Measurements from ENCODE around the gene DEPDC5. TPM values are rescaled to one million over a fixed set of nuclear protein-coding genes. Genes with fewer than 3 reads are reported as not detected.

DEPDC5 gene
- total and polyA plus RNA-seq, 2 of the 8 experiments (the other 6 are each of a cell fraction or from before 2014, with no cell fraction given) = 18.3 to 26.5 TPM

DNA sequence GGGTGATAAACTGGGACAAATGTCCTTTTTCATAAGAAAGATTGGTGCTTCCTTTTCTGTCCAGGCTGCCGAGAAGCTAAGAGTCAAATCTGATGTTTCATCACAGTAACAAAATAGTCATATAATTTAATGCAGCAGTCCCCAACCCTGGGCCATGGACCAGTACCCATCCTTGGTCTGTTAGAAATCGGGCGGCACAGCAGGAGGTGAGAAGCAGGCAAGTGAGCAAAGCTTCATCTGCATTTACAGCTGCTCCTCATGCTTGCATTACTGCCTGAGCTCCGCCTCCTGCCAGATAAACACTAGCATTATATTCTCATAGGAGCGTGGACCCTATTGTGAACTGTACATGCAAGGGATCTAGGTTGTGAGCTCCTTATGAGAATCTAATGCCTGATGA, 30.1 kb upstream of the DEPDC5 start:
- H3K9me3 ChIP-seq (ENCODE audit: insufficient read depth in 2 of 2, low read depth in 1 of 2, low read length in 1 of 2) = no peaks in the 10 kb centered on the region
- no peak overlapping the region for H2BK15ac ChIP-seq (ENCODE audit: low read length)
- ChIA-PET POLR2A (ENCODE audit: partially characterized antibody) (interaction anchor here (1.4 kb wide), 1 partner anchor 17 kb away, joined by 7 read pairs; no protein-coding TSS in a partner anchor), CTCF (ENCODE audit: partially characterized antibody) (interaction anchor here (0.6 kb wide), 1 partner anchor 245 kb away, joined by 3 read pairs; no protein-coding TSS in a partner anchor)
- peaks cover 0 to 28% of the 10 kb centered on the region in 2 experiments; a peak in 2 of 4 replicates for H3K79me2 ChIP-seq (ENCODE audit: control insufficient read depth in 1 of 2, insufficient read depth in 2 of 2, low read length in 2 of 2)
- no peak overlapping the region for H3K4me2 ChIP-seq (ENCODE audit: insufficient read depth in 1 of 2, low read depth in 2 of 2, low read length in 2 of 2)
- no peaks in the 10 kb centered on the region for H3K27me3 ChIP-seq (replicated peaks in 1 of 4; ENCODE audit: control insufficient read depth in 3 of 4, extremely low read depth in 1 of 4, insufficient read depth in 3 of 4, low read length in 3 of 4)
- no peak overlapping the region for H4K91ac ChIP-seq (replicated peaks; ENCODE audit: insufficient read length, low read length)
- H2AK5ac ChIP-seq (ENCODE audit: low read depth, low read length) = no peak overlapping the region
- no peak overlapping the region for H4K8ac ChIP-seq (ENCODE audit: extremely low read depth, insufficient read depth, low read length)
- H2BK12ac ChIP-seq (ENCODE audit: low read depth, low read length) = no peak overlapping the region
- H4K20me1 ChIP-seq (replicated peaks in 1 of 2; ENCODE audit: control insufficient read depth in 1 of 2, insufficient read depth in 2 of 2, low read length in 2 of 2) = peaks cover 0 to 2% of the 10 kb centered on the region in 2 experiments
- H3K14ac ChIP-seq (ENCODE audit: insufficient read length) = no peak overlapping the region
- H3K4me1 ChIP-seq (replicated peaks in 1 of 4; ENCODE audit: control insufficient read depth in 3 of 4, insufficient read depth in 4 of 4, low read length in 3 of 4) = no peaks in the 10 kb centered on the region
- H2BK20ac ChIP-seq (ENCODE audit: low read length) = no peak overlapping the region
- no peak overlapping the region for H2BK5ac ChIP-seq (ENCODE audit: low read depth, low read length)
- H3K4me3 ChIP-seq (ENCODE audit: extremely low read depth in 1 of 4, insufficient read depth in 2 of 4, low read depth in 3 of 4, low read length in 4 of 4) = no peak overlapping the region
- DNase-seq (ENCODE audit: low read depth in 1 of 2, low spot score in 2 of 2) = no peak
- H2BK120ac ChIP-seq (replicated peaks; ENCODE audit: low read depth, low read length) = no peak overlapping the region
- H3K4ac ChIP-seq (replicated peaks; ENCODE audit: insufficient read length, low read depth, low read length) = no peak overlapping the region
- peaks cover 6% of the 10 kb centered on the region; the same call in 1 of the 2 replicates for H3K79me1 ChIP-seq (ENCODE audit: low read depth, low read length)
- 0 out of 2 replicates have a peak, but pooled peaks cover 2% of the 10 kb centered on the region for H3K23me2 ChIP-seq (ENCODE audit: low read depth, low read length)
- 92% methylated on average over 5 of the region's 5 CpGs; no CpG with 5 or more reads in 1 of the 2 experiments for WGBS, 2 experiments (ENCODE audit: extremely low coverage in 1 of 2, insufficient coverage in 1 of 2, insufficient read length in 1 of 2, insufficient replicate concordance in 2 of 2, low coverage in 1 of 2, low lambda C conversion rate in 2 of 2, missing lambda C conversion rate in 1 of 2)
- no peak overlapping the region for H3K23ac ChIP-seq (ENCODE audit: insufficient read length)
- H3K9ac ChIP-seq (replicated peaks in 1 of 4; ENCODE audit: extremely low read depth in 1 of 4, low read depth in 3 of 4, low read length in 3 of 4) = no peak overlapping the region
- H3K18ac ChIP-seq (ENCODE audit: extremely low read depth, low read length) = no peak overlapping the region
- H3K56ac ChIP-seq (replicated peaks; ENCODE audit: insufficient read length, low read depth, low read length) = no peak overlapping the region
- H4K5ac ChIP-seq (ENCODE audit: insufficient read length, low read depth, low read length) = no peak overlapping the region
- peaks cover 13 to 68% (median 38%) of the 10 kb centered on the region in 4 experiments for H3K36me3 ChIP-seq (ENCODE audit: control insufficient read depth in 2 of 4, insufficient read depth in 4 of 4, low read length in 3 of 4)
- no peak for FAIRE-seq
- no peak overlapping the region for H2AFZ ChIP-seq (ENCODE audit: low read length)
- H3K27ac ChIP-seq (ENCODE audit: low read depth, low read length) = no peak overlapping the region
- TF ChIP-seq YY1 (IDR thresholded peaks at IDR 0.05; ENCODE audit: low read depth, low read length) = no peak
- no peak for TF ChIP-seq CBX8 (IDR thresholded peaks at IDR 0.05; ENCODE audit: borderline replicate concordance, low read depth, low read length)
- TF ChIP-seq RAD21 (IDR thresholded peaks at IDR 0.05 in 1 of 2, conservative IDR thresholded peaks at IDR 0.05 in 1 of 2; ENCODE audit: low read depth in 2 of 2, low read length in 2 of 2) = no peak
- TF ChIP-seq E2F6 (IDR thresholded peaks at IDR 0.05) = no peak
- TF ChIP-seq CREB1 (IDR thresholded peaks at IDR 0.05) = no peak
- TF ChIP-seq HDAC6 (IDR thresholded peaks at IDR 0.05; ENCODE audit: low read depth, low read length) = no peak
- TF ChIP-seq MAX (IDR thresholded peaks at IDR 0.05) = no peak
- TF ChIP-seq POLR2AphosphoS5 (IDR thresholded peaks at IDR 0.05; ENCODE audit: low read depth, low read length) = no peak
- no peak for TF ChIP-seq BACH1 (IDR thresholded peaks at IDR 0.05; ENCODE audit: low read length)
- no peak for TF ChIP-seq CTCF (IDR thresholded peaks at IDR 0.05; ENCODE audit: control extremely low read depth in 1 of 3, insufficient read depth in 1 of 3, low read depth in 1 of 3, low read length in 3 of 3)
- TF ChIP-seq CHD2 (IDR thresholded peaks at IDR 0.05; ENCODE audit: low read length) = no peak
